HG02885 (cell line): ENCODE results near the gene WDR70.
"Not testable (repeated sequence)": the region's sequence is repeated elsewhere in the genome, so short reads cannot be mapped to it uniquely, and the experiment has no call there.

ENCODE experiments used
- ATAC-seq: cut with Tn5 transposase; IDR thresholded peaks from one replicate; pipeline ENCODE4 v1.9.1; 2021; ENCODE audit warnings: mild to moderate bottlenecking; ENCODE audit not compliant: unreplicated experiment, poor library complexity

Gene WDR70

GRCh38 chr5:37451991-37452390 lies 72.9 kb downstream of the WDR70 start:
- ATAC-seq: not testable (repeated sequence)

- ATAC-seq: not testable (repeated sequence)
Observed at GRCh38 chr5:37453252-37453651, 74.1 kb downstream of the WDR70 start.

GRCh38 chr5:37454402-37455055 lies 75.4 kb downstream of the WDR70 start:
- not testable (repeated sequence) for ATAC-seq

- ATAC-seq: not testable (repeated sequence)
Observed at GRCh38 chr5:37463191-37464051, 84.3 kb downstream of the WDR70 start.

- not testable (repeated sequence) for ATAC-seq
Observed at GRCh38 chr5:37464581-37464980, 85.5 kb downstream of the WDR70 start.

- ATAC-seq: not testable (repeated sequence)
Observed at GRCh38 chr5:37469383-37469782, 90.3 kb downstream of the WDR70 start.

- no peak for ATAC-seq
Observed at GRCh38 chr5:37471666-37472197, 92.6 kb downstream of the WDR70 start.

GRCh38 chr5:37477426-37477825 lies 98.3 kb downstream of the WDR70 start:
- ATAC-seq: no peak

- ATAC-seq: no peak
Observed at GRCh38 chr5:37478121-37478894, 99.2 kb downstream of the WDR70 start.

- not testable (repeated sequence) for ATAC-seq
Observed at GRCh38 chr5:37481395-37481794, 102.3 kb downstream of the WDR70 start.

GRCh38 chr5:37490120-37490810 lies 111.1 kb downstream of the WDR70 start:
- no peak for ATAC-seq

GRCh38 chr5:37490931-37491330 lies 111.8 kb downstream of the WDR70 start:
- no peak for ATAC-seq

- ATAC-seq: no peak
Observed at GRCh38 chr5:37492778-37493555, 113.8 kb downstream of the WDR70 start.

GRCh38 chr5:37494756-37495155 lies 115.6 kb downstream of the WDR70 start:
- no peak for ATAC-seq

- ATAC-seq: no peak
Observed at GRCh38 chr5:37495210-37495609, 116.1 kb downstream of the WDR70 start.

GRCh38 chr5:37495668-37496347 lies 116.7 kb downstream of the WDR70 start:
- no peak for ATAC-seq

GRCh38 chr5:37496902-37497445 lies 117.9 kb downstream of the WDR70 start:
- ATAC-seq: no peak

- ATAC-seq: no peak
Observed at GRCh38 chr5:37501152-37501551, 122.0 kb downstream of the WDR70 start.
